GM21447 (cell line): ENCODE measurements around the gene ADRA2C.

Experiments
- ATAC-seq: cut with Tn5 transposase; IDR thresholded peaks from one replicate; pipeline ENCODE4 v1.9.1; 2021; ENCODE audit not compliant: unreplicated experiment

ADRA2C gene

DNA sequence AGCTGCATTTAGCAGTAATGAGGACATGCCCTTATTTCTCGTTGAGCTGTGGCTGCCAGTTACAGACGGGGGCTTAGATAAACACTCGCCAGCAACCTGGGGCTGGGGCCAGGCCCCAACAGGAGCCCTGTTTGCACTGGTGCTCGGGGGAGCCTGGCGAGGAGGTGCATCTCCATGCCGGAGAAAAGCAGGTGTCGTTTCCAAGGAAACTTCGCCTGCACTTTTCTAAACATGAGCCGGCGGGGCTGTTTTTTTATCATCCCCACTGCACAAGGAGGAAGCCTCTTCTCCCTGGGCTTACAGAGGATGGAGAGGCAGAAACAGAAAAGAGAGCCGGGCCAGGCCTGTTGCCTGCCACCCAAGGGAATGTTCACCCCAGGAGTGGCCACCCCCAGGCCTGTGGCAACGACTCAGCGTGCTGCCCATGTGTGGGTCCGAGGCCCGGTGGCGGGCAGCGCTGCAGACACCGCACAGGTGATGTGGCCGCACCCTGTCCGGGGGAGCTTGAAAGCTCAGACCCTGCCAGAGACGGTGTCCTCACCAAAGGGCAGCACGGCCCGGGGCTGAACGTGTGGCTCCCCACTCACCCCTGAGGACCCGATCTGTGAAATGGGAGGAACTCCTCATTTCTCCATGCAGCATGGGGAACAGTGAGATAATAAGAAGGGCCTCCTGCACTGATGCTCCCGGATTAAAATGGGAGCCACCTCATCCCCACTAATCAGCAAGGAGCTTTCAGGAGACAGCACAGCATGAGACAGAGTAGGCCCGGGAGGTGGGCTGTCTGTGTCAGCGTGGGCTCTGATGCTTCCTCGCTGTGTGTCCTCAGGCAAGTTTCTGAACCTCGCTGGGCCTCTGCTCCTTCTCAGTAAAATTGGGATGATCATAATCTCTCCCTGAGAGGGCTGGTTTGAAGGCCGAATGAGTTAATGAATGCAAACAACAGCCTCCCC is 33.8 kb upstream of the ADRA2C start:
- ATAC-seq = no peak

- ATAC-seq = no peak
Measured at GRCh38 chr4:3733195-3733594, 33.0 kb upstream of the ADRA2C start.

GRCh38 chr4:3735196-3735595 is 31.0 kb upstream of the ADRA2C start:
- ATAC-seq = no peak

DNA sequence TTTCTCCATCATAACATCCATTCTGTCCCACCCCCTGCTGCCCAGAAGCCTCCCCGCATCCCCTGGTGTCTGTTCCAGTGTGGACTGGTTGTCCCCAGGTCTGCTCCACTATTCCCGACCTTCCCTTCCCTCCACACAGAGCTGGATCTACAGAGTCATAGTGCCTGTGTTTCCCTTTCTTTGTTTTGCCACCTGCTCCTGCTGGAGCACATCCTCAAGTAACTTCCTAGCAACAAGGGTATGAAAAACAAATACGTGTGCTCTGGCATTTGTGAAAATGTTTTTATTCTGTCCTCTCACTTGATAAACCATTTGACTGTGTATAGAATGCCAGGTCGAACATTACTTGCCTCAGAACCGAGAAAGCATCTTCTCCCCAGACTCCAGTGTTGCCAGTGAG is 29.9 kb upstream of the ADRA2C start:
- ATAC-seq = no peak

DNA sequence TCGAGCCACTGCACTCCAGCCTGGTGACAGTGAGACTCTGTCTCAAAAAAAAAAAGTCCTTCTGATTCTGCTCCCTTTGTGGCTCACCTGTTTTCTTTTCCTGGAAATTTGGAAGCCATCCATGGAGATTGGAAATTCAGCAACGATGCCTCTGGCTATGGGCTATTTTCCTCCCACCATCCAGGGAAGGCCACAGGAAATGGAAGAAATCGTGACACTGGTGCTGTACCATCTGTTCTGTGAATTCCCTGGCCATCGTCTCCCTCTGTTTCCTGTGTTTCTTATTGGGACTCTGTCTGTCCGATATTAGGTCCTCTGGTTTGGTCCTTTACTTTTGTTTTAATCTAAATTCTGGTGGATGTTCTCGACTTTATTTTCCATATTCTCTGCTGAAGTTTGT is 29.4 kb upstream of the ADRA2C start:
- ATAC-seq = no peak

DNA sequence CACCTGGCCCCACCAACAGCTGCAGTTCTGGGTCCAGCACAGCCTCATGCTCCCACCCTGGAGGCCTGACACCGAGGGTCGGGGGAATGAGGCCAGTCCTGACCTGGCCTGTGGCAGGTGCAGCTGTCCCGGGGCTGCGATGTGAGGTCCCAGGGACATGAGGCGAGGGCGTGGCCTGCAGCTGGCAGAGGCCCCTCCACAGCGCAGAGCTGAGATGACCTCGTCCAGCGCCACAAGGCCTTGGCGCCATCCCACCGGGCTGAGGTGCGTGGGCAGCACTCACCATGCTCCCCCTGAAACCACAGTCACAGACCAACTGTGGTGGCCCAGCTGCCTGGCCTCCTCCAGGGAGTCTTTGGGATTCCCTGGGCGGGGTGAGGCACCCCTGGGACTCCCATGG is 26.6 kb upstream of the ADRA2C start:
- no peak for ATAC-seq

DNA sequence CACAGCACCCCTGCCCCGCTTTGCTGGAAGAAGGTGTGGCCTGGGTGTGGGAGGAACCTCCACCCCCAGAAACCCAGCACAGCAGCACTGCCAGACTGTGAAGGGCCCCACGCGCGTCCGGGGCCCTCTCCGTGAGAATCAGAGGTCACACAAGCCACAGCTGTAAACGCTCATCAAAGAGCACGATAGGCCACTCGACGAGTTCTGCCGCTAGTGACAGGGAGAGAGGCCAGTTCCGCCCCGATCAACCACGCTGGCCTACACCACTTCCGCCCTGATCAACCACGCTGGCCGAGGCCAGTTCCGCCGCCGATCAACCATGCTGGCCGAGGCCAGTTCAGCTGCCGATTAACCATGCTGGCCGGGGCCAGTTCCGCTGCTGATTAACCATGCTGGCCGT is 25.9 kb upstream of the ADRA2C start:
- no peak for ATAC-seq

DNA sequence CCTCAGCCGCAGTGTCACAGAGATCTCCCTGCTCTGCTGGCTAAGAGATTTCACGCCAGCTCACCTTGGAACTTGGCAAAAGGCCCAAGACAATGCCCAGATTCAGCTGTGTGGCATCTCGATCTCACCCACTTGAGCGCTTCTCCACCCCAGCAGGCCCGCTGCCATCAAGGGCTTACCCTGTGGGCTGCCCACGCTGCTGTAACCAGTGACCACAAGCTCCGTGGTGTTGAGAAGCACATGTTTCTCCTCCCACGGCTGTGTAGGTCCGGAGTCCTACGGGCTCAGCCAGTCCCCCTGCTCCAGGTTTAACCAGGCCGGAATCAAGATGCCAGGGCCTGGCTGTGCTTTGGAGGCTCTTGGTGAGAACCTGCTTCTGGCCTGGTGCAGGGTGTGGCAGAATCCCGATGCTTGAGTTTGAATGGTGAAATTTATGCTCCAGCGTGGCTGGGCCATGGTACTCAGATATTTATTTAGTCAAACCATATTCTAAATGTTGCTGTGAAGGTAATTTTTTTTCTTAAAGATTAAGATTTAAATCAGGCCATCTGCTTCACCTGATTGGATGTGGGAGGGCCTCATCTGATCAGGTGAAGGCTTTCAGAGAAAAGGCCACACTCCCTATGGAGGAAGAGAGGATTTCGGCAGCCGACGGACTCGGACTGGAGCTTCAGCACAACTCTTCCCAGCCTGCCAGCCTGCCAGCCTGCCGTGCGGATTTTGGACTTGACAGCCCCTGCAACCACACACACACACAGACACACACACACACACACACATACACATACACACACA is 24.8 kb upstream of the ADRA2C start:
- ATAC-seq = no peak

- no peak for ATAC-seq
Measured at GRCh38 chr4:3742610-3743009, 23.6 kb upstream of the ADRA2C start.

GRCh38 chr4:3744232-3744631 is 22.0 kb upstream of the ADRA2C start:
- ATAC-seq = no peak

GRCh38 chr4:3744901-3745300 is 21.3 kb upstream of the ADRA2C start:
- no peak for ATAC-seq

DNA sequence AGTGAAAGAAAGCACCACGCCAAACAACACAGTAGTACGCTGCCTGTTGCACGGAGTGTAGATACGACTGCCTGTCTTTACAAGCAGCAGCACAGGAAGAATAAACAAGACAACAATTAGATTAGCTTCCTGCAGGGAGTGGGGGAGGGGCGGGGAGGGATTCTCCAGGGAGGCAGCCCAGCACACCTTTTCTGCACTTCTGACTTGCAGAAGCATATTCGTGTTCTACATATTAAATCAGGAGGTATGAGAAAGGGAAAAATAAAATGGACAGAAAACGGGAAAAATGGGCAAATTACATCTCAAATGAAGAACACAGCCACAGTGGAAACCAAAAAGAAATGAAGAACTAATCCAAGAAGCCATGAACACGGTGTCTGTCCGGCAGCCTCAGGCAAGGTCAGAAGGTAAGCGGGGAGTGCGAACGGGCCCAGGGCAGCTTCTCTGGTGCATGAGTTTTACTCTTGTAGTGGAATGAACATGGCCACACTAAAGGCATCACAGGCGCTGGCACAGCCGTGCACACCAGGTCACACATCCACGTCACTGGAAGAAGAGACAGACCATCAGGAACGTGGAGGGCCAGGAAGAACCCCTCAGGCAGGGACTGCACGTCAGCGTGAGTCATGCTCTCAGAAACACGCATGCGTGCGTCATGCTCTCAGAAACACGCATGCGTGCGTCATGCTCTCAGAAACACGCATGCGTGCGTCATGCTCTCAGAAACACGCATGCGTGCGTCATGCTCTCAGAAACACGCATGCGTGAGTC is 20.1 kb upstream of the ADRA2C start:
- ATAC-seq = no peak

GRCh38 chr4:3746701-3747580 is 19.2 kb upstream of the ADRA2C start:
- ATAC-seq = no peak

DNA sequence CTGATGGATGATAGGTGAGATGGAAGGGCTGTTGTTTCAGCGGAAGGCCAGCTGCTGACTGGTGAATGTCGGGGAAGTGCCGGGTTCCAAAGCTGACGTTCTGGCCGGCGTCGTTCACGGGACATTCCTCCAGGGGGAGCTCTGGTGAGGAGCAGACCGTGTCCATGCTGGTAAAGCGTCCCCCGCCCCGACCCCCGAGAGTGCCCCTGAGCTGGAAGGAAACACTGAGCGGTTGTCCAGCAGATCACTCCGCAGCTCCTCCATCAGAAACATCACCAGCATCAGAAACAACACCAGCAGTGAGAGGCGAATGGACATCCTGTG is 18.6 kb upstream of the ADRA2C start:
- ATAC-seq = no peak

DNA sequence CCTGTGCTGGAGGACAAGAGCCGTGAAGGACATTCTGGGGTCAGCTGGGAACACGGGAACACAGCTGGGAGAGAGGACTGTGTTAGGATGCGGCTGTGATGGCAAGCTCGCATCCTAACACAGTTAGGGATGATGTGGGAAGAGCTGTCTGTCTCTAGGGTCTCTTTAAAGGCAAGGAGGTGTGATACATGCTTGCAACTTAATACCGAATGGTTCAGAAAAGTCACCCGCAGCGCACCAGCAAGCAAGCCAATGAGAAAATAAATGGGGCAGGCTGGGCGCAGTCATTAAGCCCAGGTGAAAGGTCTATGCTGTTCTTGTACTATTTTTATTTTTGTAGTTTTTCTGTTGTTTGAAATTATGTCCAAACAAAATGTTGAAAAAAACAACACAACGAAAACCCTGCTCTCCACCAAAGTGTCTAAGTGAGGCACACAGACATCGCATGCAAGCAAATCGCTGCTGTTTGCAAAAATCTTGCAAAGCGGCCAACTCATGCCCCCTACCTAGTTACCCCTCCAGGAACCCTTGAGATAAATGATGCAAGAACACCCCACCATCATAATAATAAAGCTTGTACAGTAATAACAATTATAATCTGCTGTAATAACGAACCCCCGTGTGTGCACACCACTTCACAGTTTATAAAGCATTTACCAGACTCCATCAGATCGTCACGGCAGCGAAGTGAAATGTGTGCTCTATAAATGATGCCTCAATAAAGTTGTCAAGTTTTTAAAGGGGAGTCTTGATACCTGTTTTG is 17.9 kb upstream of the ADRA2C start:
- ATAC-seq = no peak

GRCh38 chr4:3749081-3749480 is 17.1 kb upstream of the ADRA2C start:
- no peak for ATAC-seq

DNA sequence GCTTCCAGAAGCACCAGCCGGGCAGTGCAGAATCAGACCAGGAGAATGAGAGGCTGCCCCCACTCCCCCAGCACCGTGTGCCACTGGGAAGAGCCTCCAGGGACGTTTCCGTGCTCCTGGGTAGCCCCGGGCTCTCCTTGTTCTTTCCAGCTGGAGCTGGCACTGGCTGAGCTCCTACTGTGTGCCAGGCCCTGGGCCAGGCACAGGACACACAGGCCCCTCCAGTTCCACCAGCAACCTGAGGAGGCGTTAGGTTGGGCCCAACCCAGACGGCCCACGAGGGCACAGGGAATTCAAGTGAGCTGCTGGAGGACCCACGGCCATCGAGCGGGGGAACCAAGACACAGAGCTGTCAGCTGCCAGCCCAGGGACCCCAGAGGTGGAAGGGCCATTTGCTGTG is 15.9 kb upstream of the ADRA2C start:
- ATAC-seq = no peak

- ATAC-seq = no peak
Measured at GRCh38 chr4:3752022-3752421, 14.2 kb upstream of the ADRA2C start.

DNA sequence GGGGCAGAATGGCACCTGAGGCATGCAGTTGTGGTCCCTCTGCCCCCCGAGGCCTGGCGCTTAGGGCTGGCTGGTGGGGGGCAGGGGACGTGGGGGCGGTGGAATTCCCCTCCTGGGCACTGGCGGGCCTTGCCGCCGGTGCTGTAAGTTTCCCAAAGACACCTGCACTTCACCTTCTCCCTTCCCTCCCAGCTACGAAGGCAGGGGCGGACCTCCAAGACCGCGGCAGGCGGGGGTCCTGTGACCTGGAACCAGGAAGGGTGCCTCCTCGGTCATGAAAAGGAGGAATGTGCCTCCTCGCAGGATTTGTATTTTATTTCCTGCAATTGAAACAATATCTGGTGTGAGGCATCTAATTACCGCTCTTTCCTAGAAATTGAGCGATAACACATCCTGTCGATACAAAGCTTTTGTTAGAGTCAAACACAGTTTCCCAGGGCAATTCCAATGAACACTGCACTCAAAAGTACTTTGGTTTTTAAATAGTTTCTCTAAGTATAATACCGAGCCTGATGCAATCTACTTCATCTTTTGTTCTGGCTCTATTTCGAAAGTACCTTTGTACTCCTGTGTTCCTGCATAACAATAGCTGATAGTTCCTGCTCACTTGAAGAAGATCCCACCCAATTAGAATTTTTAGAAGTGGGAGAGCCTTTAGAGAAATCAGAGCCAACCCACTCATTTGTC is 12.3 kb upstream of the ADRA2C start:
- ATAC-seq = no peak
